Esophagus squamous epithelium (tissue), 4 donors: ENCODE results near the gene LAMB2.

Experiments used
- POLR2A ChIP-seq, 4 donors: fragments of 450-650 bp; IDR thresholded peaks; one replicate each; pipeline ENCODE4 v1.6.1; 2017; ENCODE audit warnings: antibody characterized with exemption in 4 of 4, mild to moderate bottlenecking in 4 of 4, moderate library complexity in 3 of 4
- TF ChIP-seq, protein P1 (sequence below), 6 experiments: fragments of 450-650 bp in 4 of 6; fragments of 200-600 bp in 2 of 6; sonication (generic) in 2 of 6; IDR thresholded peaks; one replicate each; pipeline ENCODE4 v1.5.1; 2016 to 2019; ENCODE audit warnings: antibody characterized with exemption in 6 of 6, mild to moderate bottlenecking in 4 of 6, moderate library complexity in 4 of 6

DNA sequence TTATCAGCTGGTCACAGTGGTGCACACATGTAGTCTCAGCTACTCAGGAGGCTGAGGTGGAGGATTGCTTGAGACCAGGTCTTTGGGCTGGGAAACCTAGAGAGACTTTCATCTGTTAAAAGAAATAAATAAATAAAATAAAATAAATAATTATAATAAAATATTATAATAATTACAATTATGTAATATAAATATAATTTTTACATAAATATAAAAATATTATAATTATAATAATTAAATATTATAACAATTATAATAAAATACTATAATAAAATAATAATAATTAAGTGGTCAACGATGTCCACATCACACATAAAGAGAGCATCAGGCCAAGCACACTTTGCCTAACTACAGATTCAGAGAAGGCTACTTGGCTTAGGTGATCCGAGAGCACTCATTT lies 53.6 kb downstream of the LAMB2 start:
- TF ChIP-seq, protein P1, sequence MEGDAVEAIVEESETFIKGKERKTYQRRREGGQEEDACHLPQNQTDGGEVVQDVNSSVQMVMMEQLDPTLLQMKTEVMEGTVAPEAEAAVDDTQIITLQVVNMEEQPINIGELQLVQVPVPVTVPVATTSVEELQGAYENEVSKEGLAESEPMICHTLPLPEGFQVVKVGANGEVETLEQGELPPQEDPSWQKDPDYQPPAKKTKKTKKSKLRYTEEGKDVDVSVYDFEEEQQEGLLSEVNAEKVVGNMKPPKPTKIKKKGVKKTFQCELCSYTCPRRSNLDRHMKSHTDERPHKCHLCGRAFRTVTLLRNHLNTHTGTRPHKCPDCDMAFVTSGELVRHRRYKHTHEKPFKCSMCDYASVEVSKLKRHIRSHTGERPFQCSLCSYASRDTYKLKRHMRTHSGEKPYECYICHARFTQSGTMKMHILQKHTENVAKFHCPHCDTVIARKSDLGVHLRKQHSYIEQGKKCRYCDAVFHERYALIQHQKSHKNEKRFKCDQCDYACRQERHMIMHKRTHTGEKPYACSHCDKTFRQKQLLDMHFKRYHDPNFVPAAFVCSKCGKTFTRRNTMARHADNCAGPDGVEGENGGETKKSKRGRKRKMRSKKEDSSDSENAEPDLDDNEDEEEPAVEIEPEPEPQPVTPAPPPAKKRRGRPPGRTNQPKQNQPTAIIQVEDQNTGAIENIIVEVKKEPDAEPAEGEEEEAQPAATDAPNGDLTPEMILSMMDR (IDR thresholded peaks at IDR 0.05), result no peak
- TF ChIP-seq POLR2A (IDR thresholded peaks at IDR 0.05), result no peak
